Measurements from ENCODE around the gene NPRL2.

DNA sequence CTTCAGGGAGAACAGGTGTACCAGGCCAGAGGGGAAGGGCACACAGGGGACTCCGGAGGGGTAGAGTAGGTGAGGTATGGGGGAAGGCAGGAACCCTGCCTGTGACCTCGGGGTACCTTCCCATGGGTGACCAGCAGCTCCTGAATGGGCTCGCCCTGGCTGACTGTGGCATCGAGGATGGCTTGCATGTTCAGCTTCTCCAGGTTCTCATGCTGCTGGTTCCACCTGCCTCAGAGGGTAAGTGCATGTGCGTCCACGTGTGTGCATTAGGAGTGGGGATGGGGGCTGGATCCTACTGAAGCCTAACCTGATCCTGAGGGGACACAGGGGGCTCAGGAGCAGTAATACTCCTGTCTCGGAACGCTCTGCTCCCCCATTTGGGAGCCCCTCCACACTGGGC, 5.6 kb downstream of the NPRL2 start:
- no peak for TF ChIP-seq POLR2AphosphoS5 (IDR thresholded peaks at IDR 0.05; ENCODE audit: low read depth, low read length)
- TF ChIP-seq TAF1 (IDR thresholded peaks at IDR 0.05; ENCODE audit: borderline replicate concordance, insufficient read depth, low read length) = no peak

All from PFSK-1 (cell line).